Activated naive CD8-positive, alpha-beta T cell (primary cell): Measurements from ENCODE around the gene TTLL4.
"Not testable (repeated sequence)": the region's sequence is repeated elsewhere in the genome, so short reads cannot be mapped to it uniquely, and the experiment has no call there.

Source experiments
- H3K27ac Mint-ChIP-seq: one replicate; pipeline ENCODE4 v1.8.0; 2021; ENCODE audit warnings: mixed read lengths
- H3K27me3 Mint-ChIP-seq: one replicate; pipeline ENCODE4 v1.8.0; 2021; ENCODE audit warnings: mixed read lengths
- H3K36me3 Mint-ChIP-seq: one replicate; pipeline ENCODE4 v1.8.0; 2021; ENCODE audit warnings: mixed read lengths
- H3K4me1 Mint-ChIP-seq: one replicate; pipeline ENCODE4 v1.8.0; 2021; ENCODE audit warnings: low read depth, mixed read lengths
- H3K4me3 Mint-ChIP-seq: one replicate; pipeline ENCODE4 v1.8.0; 2021; ENCODE audit warnings: mild to moderate bottlenecking, mixed read lengths
- H3K9me3 Mint-ChIP-seq: one replicate; pipeline ENCODE4 v1.8.0; 2021; ENCODE audit warnings: low read depth, mixed read lengths

TTLL4 gene

GRCh38 chr2:218746470-218746795 lies 35.8 kb downstream of the TTLL4 start:
- Mint-ChIP-seq H3K36me3 (peaks cover 23% of the 10 kb centered on the region), H3K27me3 (no peaks in the 10 kb centered on the region), H3K4me3 (no peak overlapping the region), H3K9me3 (no peaks in the 10 kb centered on the region), H3K4me1 (peaks cover 6% of the 10 kb centered on the region), H3K27ac (no peak overlapping the region)

DNA sequence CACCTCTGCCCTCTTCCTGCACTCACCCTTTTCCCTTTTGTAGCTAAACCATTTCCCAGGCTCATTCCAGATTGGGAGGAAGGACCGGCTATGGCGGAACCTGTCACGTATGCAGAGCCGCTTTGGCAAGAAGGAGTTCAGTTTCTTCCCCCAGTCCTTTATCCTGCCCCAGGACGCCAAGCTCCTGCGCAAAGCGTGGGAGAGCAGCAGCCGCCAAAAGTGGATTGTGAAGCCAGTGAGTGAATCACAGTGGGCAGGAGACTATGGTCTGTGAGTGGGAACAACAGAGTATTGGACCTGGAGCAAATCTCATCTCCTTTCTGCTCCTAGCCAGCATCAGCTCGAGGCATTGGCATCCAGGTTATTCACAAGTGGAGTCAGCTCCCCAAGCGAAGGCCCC lies 36.3 kb downstream of the TTLL4 start:
- Mint-ChIP-seq H3K27me3 (no peaks in the 10 kb centered on the region), H3K9me3 (no peaks in the 10 kb centered on the region), H3K4me3 (no peak overlapping the region), H3K4me1 (peaks cover 6% of the 10 kb centered on the region), H3K27ac (no peak overlapping the region), H3K36me3 (peaks cover 25% of the 10 kb centered on the region)

GRCh38 chr2:218748741-218749441 lies 38.3 kb downstream of the TTLL4 start:
- Mint-ChIP-seq H3K36me3 (peaks cover 34% of the 10 kb centered on the region), H3K27ac (no peak overlapping the region), H3K4me3 (no peak overlapping the region), H3K27me3 (no peaks in the 10 kb centered on the region), H3K4me1 (peaks cover 6% of the 10 kb centered on the region), H3K9me3 (no peaks in the 10 kb centered on the region)

DNA sequence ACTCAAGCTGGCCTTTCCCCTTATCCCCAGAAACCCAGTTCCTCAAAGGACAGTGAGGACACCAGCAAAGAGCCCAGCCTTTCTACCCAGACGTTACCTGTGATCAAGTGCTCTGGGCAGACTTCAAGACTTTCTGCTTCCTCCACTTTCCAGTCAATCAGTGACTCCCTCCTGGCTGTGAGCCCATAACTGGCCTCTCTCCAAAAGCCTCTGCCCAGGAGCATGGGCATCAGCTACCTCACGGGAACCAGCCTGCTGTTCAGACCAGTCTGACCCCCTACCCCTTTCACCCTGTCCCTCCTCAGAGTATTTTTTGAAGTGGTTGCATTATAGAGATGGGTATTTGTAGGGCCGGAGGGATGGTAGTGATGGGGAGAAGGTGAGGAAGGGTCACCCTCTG lies 43.6 kb downstream of the TTLL4 start:
- no peak overlapping the region for H3K27ac Mint-ChIP-seq
- no peaks in the 10 kb centered on the region for H3K27me3 Mint-ChIP-seq
- no peaks in the 10 kb centered on the region for H3K9me3 Mint-ChIP-seq
- H3K36me3 Mint-ChIP-seq, result peaks cover 31% of the 10 kb centered on the region
- H3K4me1 Mint-ChIP-seq, result no peaks in the 10 kb centered on the region
- H3K4me3 Mint-ChIP-seq, result no peak overlapping the region

GRCh38 chr2:218754781-218755180 lies 44.1 kb downstream of the TTLL4 start:
- Mint-ChIP-seq H3K9me3 (no peaks in the 10 kb centered on the region), H3K27ac (no peak overlapping the region), H3K27me3 (no peaks in the 10 kb centered on the region), H3K4me3 (no peak overlapping the region), H3K4me1 (no peaks in the 10 kb centered on the region), H3K36me3 (peaks cover 31% of the 10 kb centered on the region)

DNA sequence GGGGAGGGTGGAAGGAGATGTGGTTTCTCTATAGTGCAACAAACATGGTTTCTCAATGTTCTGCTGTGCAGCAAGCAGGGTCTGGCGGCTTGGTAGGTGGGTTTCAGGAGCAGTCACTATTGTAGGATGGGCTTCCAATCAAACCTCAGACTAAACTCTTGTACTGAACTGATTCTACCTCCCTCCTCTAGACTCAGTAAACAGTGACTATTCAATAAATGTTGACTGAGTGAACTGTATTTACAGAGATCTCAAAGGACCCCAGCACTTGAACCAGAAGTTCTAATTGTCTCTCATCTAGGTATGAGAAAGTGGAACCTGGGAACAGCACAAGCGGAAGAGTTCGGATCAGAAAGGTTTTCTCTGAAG lies 44.5 kb downstream of the TTLL4 start:
- no peaks in the 10 kb centered on the region for H3K4me1 Mint-ChIP-seq

DNA sequence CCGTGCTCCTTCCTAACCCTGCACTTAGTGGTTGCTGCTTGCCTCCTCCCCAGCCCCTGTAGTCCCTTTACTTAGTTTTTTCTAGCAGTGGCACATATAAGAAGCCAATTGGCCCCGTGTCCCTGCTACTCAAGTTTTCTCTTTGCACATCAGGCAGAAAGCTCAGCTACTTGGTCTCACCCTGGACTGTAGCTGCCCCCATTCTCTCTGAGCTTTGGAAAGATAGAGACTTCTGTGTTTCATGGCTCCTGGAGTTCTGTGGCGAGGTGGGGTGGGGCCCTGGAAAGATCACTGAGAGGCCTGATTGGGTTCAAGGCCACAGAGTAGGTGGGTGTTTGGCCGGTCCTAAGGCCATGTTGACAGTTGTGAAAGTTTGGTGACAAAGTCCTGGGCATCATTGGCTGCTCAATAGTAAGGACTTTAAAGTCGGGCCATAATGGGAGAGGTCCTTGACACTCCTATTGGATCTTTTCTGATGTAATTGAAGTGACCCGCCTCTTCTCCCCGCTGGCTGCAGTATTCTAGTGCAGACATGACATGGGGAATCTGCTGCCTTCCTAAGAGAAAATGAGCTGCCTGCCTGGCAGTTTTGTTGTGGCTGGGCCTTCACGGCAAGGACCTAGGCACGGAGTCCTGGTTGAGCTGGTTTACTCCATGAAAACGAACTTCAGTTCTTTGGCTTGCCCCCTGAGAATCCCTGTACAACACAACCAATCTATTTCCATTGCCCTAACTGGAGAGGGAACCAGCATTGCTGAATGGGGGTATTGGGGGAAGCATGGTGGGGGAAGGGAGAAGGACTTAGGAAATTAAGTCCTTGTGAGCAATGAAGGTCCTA lies 45.2 kb downstream of the TTLL4 start:
- H3K27ac Mint-ChIP-seq, result no peak overlapping the region
- H3K36me3 Mint-ChIP-seq, result peaks cover 26% of the 10 kb centered on the region
- no peak overlapping the region for H3K4me3 Mint-ChIP-seq

More for the DNA sequence above, 44.5 kb downstream of the TTLL4 start:
- Mint-ChIP-seq H3K4me3 (no peak overlapping the region), H3K27me3 (no peaks in the 10 kb centered on the region), H3K36me3 (peaks cover 30% of the 10 kb centered on the region), H3K27ac (no peak overlapping the region), H3K9me3 (no peaks in the 10 kb centered on the region)

DNA sequence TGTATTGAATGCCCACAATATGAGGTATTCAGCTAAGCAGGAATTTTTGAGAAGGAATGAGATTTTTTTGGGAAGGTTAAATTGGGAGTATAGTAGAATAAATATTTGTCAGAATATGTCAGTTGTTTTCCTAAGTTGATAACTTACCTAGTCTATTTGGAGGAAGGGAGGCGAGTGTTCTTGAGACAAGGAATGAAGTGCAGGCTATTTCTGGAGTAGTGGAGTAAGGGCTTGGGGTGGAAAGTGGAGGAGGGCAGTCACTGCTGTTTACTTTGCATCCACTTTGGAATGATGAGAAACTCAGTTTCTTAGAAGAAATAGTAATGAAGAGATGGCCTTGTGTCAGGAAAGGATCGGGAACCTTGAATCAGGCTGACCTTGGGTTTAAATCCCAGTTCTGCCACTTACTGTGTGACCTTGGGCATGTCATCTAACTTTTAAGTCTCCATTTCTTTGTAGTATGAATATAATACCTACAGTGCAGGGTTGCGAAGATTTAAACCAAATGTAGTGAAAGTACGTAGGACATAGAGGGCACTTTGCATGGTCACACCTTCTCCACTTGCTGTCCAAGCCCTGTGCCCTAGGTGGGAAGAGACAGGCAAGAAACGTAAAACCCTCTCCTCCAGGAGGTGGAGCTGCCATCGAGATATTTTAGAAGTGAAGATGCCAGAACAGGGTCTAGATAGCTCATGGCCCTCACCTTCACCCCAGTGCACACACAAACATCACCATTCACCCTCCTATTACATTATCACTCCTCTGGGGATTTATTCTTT lies 46.2 kb downstream of the TTLL4 start:
- Mint-ChIP-seq H3K9me3 (no peaks in the 10 kb centered on the region), H3K27me3 (no peaks in the 10 kb centered on the region), H3K4me1 (no peaks in the 10 kb centered on the region), H3K27ac (no peak overlapping the region), H3K4me3 (no peak overlapping the region), H3K36me3 (peaks cover 23% of the 10 kb centered on the region)

More for the DNA sequence above, 45.2 kb downstream of the TTLL4 start:
- H3K4me1 Mint-ChIP-seq, result no peaks in the 10 kb centered on the region
- no peaks in the 10 kb centered on the region for H3K27me3 Mint-ChIP-seq
- H3K9me3 Mint-ChIP-seq, result no peaks in the 10 kb centered on the region

DNA sequence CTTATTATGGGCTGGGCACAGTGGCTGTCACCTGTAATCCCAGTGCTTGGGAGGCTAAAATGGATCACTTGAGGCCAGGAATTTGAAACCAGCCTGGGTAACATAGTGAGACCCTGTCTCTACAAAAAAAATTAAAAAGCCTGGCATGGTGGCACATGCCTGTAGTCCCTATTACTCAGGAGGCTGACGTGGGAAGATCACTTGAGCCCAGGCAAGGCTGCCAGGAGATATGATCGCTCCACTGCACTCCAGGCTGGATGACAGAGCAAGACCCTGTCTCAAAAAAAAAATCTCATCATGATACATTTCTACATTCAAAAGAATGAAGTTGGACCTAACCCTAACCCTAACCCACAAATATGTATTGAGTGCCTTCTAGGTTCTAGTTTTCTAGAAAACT lies 51.2 kb downstream of the TTLL4 start:
- no peak overlapping the region for H3K27ac Mint-ChIP-seq
- no peaks in the 10 kb centered on the region for H3K36me3 Mint-ChIP-seq
- no peaks in the 10 kb centered on the region for H3K9me3 Mint-ChIP-seq
- no peak overlapping the region for H3K4me3 Mint-ChIP-seq
- no peaks in the 10 kb centered on the region for H3K4me1 Mint-ChIP-seq
- H3K27me3 Mint-ChIP-seq, result no peaks in the 10 kb centered on the region

DNA sequence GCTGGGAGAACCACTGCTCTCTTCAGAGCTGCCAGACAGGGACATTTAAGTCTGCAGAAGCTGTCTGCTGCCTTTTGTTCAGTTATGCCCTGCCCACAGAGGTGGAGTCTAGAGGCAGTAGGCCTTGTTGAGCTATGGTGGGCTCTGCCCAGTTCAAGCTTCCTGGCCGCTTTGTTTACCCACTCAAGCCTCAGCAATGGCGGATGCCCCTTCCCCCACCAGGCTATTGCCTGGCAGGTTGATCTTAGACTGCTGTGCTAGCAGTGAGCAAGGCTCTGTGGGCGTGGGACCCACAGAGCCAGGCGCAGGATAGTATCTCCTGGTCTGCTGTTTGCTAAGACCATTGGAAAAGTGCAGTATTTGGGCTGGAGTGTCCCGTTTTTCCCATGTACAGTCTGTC lies 62.1 kb downstream of the TTLL4 start:
- not testable (repeated sequence) for H3K4me3 Mint-ChIP-seq, H3K4me1 Mint-ChIP-seq, H3K27ac Mint-ChIP-seq, H3K27me3 Mint-ChIP-seq
- peaks cover 26% of the 10 kb centered on the region for H3K36me3 Mint-ChIP-seq
- peaks cover 11% of the 10 kb centered on the region for H3K9me3 Mint-ChIP-seq

DNA sequence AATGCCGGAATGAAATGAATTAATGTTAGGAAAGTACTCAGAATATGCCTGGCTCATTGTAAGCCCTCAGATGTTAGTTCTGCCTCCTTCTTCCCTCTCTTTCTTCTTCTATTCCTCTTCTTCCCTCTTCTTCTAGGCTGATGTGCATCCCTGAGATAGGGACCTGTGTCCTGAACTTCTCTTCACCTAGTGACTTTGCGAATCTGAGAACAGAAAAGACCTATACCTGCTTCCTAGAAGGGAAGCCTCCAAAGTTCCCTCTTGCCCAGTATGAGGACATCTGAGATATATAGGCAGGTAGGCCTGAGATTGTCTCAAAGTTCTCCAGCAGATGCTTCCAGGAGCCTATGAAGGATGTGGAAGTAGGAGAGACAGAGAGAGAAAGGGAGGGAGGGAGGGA lies 63.2 kb downstream of the TTLL4 start:
- Mint-ChIP-seq H3K36me3 (peaks cover 28% of the 10 kb centered on the region), H3K4me3 (no peak overlapping the region), H3K9me3 (peaks cover 11% of the 10 kb centered on the region), H3K27ac (no peak overlapping the region), H3K27me3 (peaks cover 8% of the 10 kb centered on the region), H3K4me1 (no peaks in the 10 kb centered on the region)

- peaks cover 27% of the 10 kb centered on the region for H3K36me3 Mint-ChIP-seq
- peaks cover 8% of the 10 kb centered on the region for H3K4me1 Mint-ChIP-seq
- H3K4me3 Mint-ChIP-seq, result no peak overlapping the region
- H3K27me3 Mint-ChIP-seq, result peaks cover 20% of the 10 kb centered on the region
- peaks cover 11% of the 10 kb centered on the region for H3K9me3 Mint-ChIP-seq
- H3K27ac Mint-ChIP-seq, result no peak overlapping the region
Observed at GRCh38 chr2:218776488-218776887, 65.9 kb downstream of the TTLL4 start.

GRCh38 chr2:218777276-218777990 lies 66.8 kb downstream of the TTLL4 start:
- Mint-ChIP-seq H3K9me3 (peaks cover 11% of the 10 kb centered on the region), H3K36me3 (peaks cover 25% of the 10 kb centered on the region), H3K27me3 (peaks cover 23% of the 10 kb centered on the region), H3K27ac (no peak overlapping the region), H3K4me3 (no peak overlapping the region), H3K4me1 (peaks cover 8% of the 10 kb centered on the region)

- Mint-ChIP-seq H3K4me3 (no peak overlapping the region), H3K9me3 (peaks cover 11% of the 10 kb centered on the region), H3K27me3 (peaks cover 36% of the 10 kb centered on the region), H3K36me3 (peaks cover 26% of the 10 kb centered on the region), H3K27ac (no peak overlapping the region), H3K4me1 (peaks cover 8% of the 10 kb centered on the region)
Observed at GRCh38 chr2:218780046-218780445, 69.4 kb downstream of the TTLL4 start.
